Activated T-cell treated with anti-CD3 and anti-CD28 coated beads for 1 hour (primary cell): ENCODE results near the gene BANP.
"Not testable (repeated sequence)": the region's sequence is repeated elsewhere in the genome, so short reads cannot be mapped to it uniquely, and the experiment has no call there.

Source experiments
- DNase-seq: peaks from one replicate; pipeline ENCODE4 v3.0.0-alpha.2; 2020; ENCODE audit warnings: low read depth

Gene BANP

DNA sequence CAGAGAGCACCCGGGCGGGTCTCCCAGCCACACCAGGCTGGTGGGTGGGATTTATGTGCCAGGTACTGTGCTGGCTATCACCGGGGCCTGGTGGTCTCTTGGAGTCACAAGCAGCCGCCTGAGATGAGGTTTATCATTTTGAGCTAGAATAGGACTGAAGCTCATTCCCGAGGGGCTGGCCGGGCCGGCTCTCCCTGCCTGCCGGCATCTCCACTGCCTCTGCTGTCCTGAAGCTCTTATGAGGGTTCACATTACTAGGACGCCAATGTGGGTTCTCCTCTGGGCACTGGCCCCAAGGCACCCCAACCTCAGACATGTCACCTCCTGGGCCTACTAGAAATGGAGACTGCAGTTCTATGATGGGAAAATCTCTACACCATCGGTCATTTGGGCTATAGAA, 137.4 kb downstream of the BANP start:
- not testable (repeated sequence) for DNase-seq

DNA sequence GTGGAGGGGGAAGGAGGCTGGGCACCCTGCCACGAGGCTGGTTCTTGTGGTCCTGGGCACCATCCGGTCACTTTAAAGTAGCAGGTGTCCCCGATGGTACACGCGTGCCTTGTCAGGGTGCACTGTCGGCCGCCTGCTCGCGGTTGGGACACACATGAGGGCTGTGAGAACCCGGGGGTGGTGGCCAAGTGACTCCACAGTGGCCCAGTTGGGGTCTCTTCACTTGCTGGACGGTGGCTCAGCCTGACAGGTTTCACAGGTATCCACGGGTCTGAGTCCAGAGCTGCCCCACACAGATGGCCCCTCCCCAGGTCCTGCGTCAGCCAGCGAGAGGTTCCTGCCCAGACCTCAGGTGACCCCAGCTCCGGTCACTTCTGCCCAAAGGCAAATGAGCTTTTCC, 137.8 kb downstream of the BANP start:
- not testable (repeated sequence) for DNase-seq

- not testable (repeated sequence) for DNase-seq
Measured at GRCh38 chr16:88089632-88090376, 138.6 kb downstream of the BANP start.

GRCh38 chr16:88090377-88091175, 139.3 kb downstream of the BANP start:
- not testable (repeated sequence) for DNase-seq

DNA sequence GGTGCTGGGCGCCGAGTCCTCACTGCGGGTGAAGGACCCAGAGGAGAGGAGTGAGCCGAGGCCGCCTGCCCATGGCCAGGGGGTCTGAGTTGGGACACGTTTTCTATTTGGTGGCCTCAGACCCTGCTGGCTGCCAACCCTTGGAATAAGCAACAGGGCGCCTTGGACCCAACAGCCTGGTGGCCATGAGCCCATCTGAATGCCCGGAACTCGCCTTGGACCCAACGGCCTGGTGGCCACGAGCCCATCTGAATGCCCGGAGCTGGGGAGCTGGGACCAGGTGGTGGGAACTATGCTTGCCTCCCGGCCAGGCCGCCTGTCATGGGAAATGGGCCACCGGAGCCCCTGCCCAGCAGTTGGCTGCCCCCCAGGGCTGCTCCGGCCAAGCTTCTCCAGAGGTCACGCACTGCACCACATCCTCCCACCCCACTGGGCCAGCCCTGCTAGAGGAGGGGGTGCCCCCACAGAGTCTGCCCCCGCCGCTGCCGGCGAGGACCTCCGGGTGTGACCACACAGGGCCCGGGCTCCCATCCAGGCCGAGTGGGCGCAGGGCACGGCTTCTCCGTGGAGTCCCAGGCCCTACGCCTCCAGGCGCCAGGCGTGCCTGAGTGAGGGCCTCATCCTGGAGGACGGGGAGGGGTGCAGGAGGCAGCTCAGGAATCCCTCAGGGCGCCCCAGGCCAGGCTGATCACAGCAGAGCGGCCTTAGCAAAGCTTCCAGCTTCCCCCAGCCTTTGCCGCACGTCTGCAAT, 140.2 kb downstream of the BANP start:
- DNase-seq, result not testable (repeated sequence)

GRCh38 chr16:88091972-88092302, 140.7 kb downstream of the BANP start:
- DNase-seq, result not testable (repeated sequence)

GRCh38 chr16:88092791-88093555, 141.7 kb downstream of the BANP start:
- DNase-seq, result not testable (repeated sequence)

DNA sequence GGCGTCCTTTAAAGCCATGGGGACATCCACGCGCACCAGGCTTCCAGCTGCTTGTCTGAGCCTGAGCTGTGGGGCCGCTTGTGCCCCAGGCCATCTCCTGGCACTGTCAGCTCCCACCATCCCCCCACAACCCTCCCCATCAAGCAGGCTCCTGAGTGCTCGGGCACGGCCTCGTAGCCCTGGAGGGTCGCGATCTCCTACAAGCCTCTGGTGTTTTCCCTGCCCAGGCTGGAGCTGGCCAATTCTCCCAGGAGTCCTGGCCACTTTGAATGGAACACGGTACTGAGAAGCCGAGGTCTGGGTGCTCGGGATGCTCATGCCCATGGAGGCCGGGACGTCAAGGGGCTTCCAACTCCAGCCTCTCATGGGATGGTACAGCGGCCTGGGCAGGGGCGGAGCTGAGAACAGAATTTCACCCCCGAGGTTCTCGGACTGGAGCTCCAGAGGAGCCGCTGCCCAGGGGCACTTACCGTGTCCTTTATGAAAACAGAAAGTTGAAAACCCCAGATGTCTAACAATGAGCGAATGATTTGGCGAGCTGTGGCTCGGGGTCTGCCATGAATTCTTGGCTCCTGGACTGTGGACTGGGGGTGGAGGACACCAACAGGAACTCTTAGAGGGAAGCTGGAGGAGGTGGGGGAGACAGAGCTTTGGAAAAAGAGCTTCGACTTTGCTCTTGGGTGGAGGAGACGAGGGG, 142.5 kb downstream of the BANP start:
- DNase-seq, result not testable (repeated sequence)

DNA sequence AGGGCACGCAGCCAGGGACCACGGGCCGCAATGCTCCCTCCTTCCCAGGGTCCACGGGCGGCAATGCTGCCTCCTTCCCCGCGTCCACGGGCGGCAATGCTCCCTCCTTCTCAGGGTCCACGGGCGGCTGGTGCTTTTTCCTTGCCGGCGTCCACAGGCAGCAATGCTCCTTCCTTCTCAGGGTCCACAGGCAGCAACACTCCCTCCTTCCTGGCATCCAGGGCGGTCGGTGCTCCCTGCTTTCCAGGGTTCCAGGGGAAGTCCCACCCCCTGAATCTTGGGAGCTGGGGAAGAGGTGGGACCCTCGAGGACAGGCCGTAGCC, 143.0 kb downstream of the BANP start:
- DNase-seq, result not testable (repeated sequence)

DNA sequence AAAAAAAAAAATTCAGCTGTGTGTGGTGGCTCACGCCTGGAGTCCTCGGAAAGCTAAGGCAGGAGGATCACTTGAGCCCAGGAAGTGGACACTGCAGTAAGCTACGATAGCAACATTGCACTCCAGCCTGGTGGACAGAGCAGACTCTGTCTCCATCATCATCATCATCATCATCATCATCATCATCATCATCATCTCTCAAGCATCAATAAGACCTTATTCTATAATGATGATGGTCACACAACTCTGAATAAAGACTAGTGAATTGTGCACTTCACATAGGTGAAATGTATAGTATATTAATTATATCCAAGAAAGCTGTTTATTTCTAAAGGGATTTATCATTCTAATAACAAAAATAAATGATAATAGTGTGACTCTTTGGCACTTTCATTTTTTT, 143.7 kb downstream of the BANP start:
- not testable (repeated sequence) for DNase-seq

- not testable (repeated sequence) for DNase-seq
Measured at GRCh38 chr16:88096659-88097058, 145.4 kb downstream of the BANP start.

- DNase-seq, result not testable (repeated sequence)
Measured at GRCh38 chr16:88098731-88099562, 147.7 kb downstream of the BANP start.

GRCh38 chr16:88099563-88099890, 148.3 kb downstream of the BANP start:
- no peak for DNase-seq

GRCh38 chr16:88099956-88100355, 148.7 kb downstream of the BANP start:
- DNase-seq, result not testable (repeated sequence)

DNA sequence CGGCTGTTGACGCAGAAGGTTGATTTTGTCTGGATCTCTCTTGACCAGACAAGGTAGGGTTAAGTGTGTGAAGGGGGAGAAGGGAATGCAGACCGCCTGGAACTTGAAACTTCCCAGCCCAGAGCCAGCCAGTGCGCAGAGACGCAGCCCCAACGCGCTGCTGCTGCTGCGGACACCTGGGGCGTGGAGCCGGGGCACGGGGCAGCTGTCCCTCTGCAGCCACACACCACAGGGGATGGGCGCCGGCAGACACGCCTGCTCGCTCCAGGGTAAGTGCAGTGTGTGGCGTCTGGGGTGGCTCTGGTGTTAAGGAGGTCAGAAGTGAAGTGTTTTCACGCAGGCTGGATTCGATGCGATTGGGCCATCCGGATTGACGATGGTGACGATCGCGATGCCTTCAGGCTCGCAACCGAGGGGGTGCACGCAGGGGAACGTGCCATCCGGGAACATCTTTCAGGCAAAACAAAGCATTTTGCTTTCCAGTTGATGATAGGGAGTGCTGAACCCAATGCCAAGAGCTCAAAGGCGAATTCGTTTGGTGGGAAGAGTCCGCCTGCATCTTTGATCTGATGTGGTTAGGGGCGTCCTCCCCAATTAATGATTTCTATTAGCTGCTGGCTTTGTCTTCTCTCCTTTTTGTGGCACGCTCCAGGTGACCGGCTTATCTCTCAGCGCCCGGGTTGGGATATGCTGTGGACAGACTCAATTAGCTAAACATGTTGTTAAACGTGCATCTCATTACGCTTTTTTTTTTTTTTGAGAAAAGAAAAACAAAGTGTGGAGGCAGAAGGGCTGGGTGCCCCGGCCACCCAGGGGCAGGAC, 149.8 kb downstream of the BANP start:
- not testable (repeated sequence) for DNase-seq

GRCh38 chr16:88101623-88102105, 150.4 kb downstream of the BANP start:
- DNase-seq, result not testable (repeated sequence)

- DNase-seq, result no peak
Measured at GRCh38 chr16:88102597-88102996, 151.4 kb downstream of the BANP start.

DNA sequence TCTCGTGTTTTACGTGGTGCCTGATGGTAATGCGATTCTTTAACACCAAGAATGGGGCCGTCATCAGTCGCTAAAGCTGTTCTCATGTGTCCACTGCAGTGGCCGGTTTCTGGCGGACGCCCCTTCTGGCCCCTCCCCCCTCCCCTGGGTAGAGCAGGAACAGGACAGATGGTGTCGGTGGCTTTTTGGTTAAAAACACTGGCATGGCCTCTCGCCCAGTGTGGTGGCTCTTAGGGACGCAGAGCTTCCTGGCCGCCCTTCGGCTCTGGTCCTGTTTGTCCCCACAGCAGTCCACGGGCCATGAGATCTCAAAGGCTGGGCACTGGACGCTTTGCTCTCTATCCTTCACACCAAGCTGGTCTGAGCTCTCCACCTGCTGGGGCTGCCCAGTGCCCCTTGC, 151.8 kb downstream of the BANP start:
- no peak for DNase-seq

DNA sequence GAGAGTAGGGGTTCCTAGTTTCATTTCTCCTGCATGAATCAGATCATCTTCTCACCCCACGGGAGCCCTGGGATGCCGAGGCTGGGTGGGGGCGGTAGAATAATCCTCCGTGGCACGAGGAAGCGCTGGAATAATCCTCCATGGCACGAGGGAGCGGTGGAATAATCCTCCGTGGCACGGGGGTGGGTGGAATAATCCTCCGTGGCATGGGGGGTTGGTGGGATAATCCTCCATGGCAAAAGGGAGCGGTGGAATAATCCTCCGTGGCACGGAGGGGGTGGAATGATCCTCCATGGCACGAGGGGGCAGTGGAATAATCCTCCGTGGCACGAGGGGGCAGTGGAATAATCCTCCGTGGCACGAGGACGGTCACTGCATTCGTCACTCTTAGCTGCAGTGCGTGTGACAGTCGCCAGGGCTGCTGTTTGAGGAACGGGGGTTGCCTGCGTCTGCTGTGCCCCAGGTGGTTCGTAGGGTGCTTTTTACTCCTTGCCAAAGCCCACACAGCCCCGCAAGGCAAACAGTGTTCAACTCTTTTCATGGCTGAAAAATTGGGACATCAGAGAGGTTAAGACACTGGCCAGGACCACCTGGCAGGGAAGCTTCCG, 152.5 kb downstream of the BANP start:
- no peak for DNase-seq
